Measurements from ENCODE around the gene SDR42E2. TPM values are rescaled to one million over a fixed set of nuclear protein-coding genes. Genes with fewer than 3 reads are reported as not detected.

SDR42E2 gene
- total and polyA plus RNA-seq, 2 of the 8 experiments (the other 6 are each of a cell fraction or from before 2014, with no cell fraction given): 0.08 TPM; not detected in 1

GRCh38 chr16:22213236-22213635, 50.9 kb downstream of the SDR42E2 start:
- H3K4me3 ChIP-seq (ENCODE audit: extremely low read depth in 1 of 4, insufficient read depth in 2 of 4, low read depth in 3 of 4, low read length in 4 of 4): no peak overlapping the region
- H2BK12ac ChIP-seq (ENCODE audit: low read depth, low read length): no peak overlapping the region
- no peaks in the 10 kb centered on the region for H3K27me3 ChIP-seq (replicated peaks in 1 of 4; ENCODE audit: control insufficient read depth in 3 of 4, extremely low read depth in 1 of 4, insufficient read depth in 3 of 4, low read length in 3 of 4)
- H2BK20ac ChIP-seq (ENCODE audit: low read length): no peak overlapping the region
- H4K8ac ChIP-seq (ENCODE audit: extremely low read depth, insufficient read depth, low read length): no peak overlapping the region
- peaks cover 0 to 6% of the 10 kb centered on the region in 2 experiments; a peak in 1 of 4 replicates for H3K9me3 ChIP-seq (ENCODE audit: insufficient read depth in 2 of 2, low read depth in 1 of 2, low read length in 1 of 2)
- H3K23ac ChIP-seq (ENCODE audit: insufficient read length): no peak overlapping the region
- no peak overlapping the region for H2BK5ac ChIP-seq (ENCODE audit: low read depth, low read length)
- H4K91ac ChIP-seq (replicated peaks; ENCODE audit: insufficient read length, low read length): no peak overlapping the region
- no peak overlapping the region for H3K4me2 ChIP-seq (ENCODE audit: insufficient read depth in 1 of 2, low read depth in 2 of 2, low read length in 2 of 2)
- H3K79me1 ChIP-seq (ENCODE audit: low read depth, low read length): peaks cover 5% of the 10 kb centered on the region; the same call in 1 of the 2 replicates
- peaks cover 0 to 36% of the 10 kb centered on the region in 2 experiments; a peak in 2 of 4 replicates for H3K79me2 ChIP-seq (ENCODE audit: control insufficient read depth in 1 of 2, insufficient read depth in 2 of 2, low read length in 2 of 2)
- no peak for DNase-seq (ENCODE audit: low read depth in 1 of 2, low spot score in 2 of 2)
- H4K20me1 ChIP-seq (replicated peaks in 1 of 2; ENCODE audit: control insufficient read depth in 1 of 2, insufficient read depth in 2 of 2, low read length in 2 of 2): peaks cover 0 to 1% of the 10 kb centered on the region in 2 experiments
- WGBS, 2 experiments (ENCODE audit: extremely low coverage in 1 of 2, insufficient coverage in 1 of 2, insufficient read length in 1 of 2, insufficient replicate concordance in 2 of 2, low coverage in 1 of 2, low lambda C conversion rate in 2 of 2, missing lambda C conversion rate in 1 of 2): 66% methylated on average over 4 of the region's 4 CpGs; no CpG with 5 or more reads in 1 of the 2 experiments
- no peak overlapping the region for H3K56ac ChIP-seq (replicated peaks; ENCODE audit: insufficient read length, low read depth, low read length)
- ChIA-PET CTCF (ENCODE audit: partially characterized antibody) (interaction anchor here (0.5 to 11.1 kb wide), 3 partner anchors 12 to 125 kb away, joined by 3 to 66 read pairs (median 4); no protein-coding TSS in a partner anchor), POLR2A (ENCODE audit: partially characterized antibody) (interaction anchor here (1.5 kb wide), 1 partner anchor 12 kb away, joined by 3 read pairs; no protein-coding TSS in a partner anchor)
- H2BK15ac ChIP-seq (ENCODE audit: low read length): no peak overlapping the region
- no peak overlapping the region for H2AFZ ChIP-seq (ENCODE audit: low read length)
- no peaks in the 10 kb centered on the region for H3K4me1 ChIP-seq (replicated peaks in 1 of 4; ENCODE audit: control insufficient read depth in 3 of 4, insufficient read depth in 4 of 4, low read length in 3 of 4)
- no peak overlapping the region for H3K18ac ChIP-seq (ENCODE audit: extremely low read depth, low read length)
- no peak for FAIRE-seq
- no peak overlapping the region for H2AK5ac ChIP-seq (ENCODE audit: low read depth, low read length)
- no peak overlapping the region for H3K4ac ChIP-seq (replicated peaks; ENCODE audit: insufficient read length, low read depth, low read length)
- H3K9ac ChIP-seq (replicated peaks in 1 of 4; ENCODE audit: extremely low read depth in 1 of 4, low read depth in 3 of 4, low read length in 3 of 4): no peak overlapping the region
- H3K36me3 ChIP-seq (ENCODE audit: control insufficient read depth in 2 of 4, insufficient read depth in 4 of 4, low read length in 3 of 4): no peaks in the 10 kb centered on the region; a peak in 1 of 8 replicates
- H4K5ac ChIP-seq (ENCODE audit: insufficient read length, low read depth, low read length): no peak overlapping the region
- H3K14ac ChIP-seq (ENCODE audit: insufficient read length): no peak overlapping the region
- H3K27ac ChIP-seq (ENCODE audit: low read depth, low read length): no peak overlapping the region
- H2BK120ac ChIP-seq (replicated peaks; ENCODE audit: low read depth, low read length): no peak overlapping the region
- no peaks in the 10 kb centered on the region for H3K23me2 ChIP-seq (ENCODE audit: low read depth, low read length)
- TF ChIP-seq RBBP5 (IDR thresholded peaks at IDR 0.05; ENCODE audit: borderline replicate concordance, low read depth, low read length) (no peak), GTF2F1 (IDR thresholded peaks at IDR 0.05; ENCODE audit: borderline replicate concordance, low read depth, low read length) (no peak), MAFK (IDR thresholded peaks at IDR 0.05; ENCODE audit: low read depth, low read length) (no peak), HDAC6 (IDR thresholded peaks at IDR 0.05; ENCODE audit: low read depth, low read length) (no peak), RAD21 (IDR thresholded peaks at IDR 0.05 in 1 of 2, conservative IDR thresholded peaks at IDR 0.05 in 1 of 2; ENCODE audit: low read depth in 2 of 2, low read length in 2 of 2) (no peak), BCL11A (IDR thresholded peaks at IDR 0.05; ENCODE audit: low read depth in 2 of 2, low read length in 2 of 2) (no peak), RXRA (IDR thresholded peaks at IDR 0.05; ENCODE audit: insufficient read depth, low read depth, low read length) (no peak), CREB1 (IDR thresholded peaks at IDR 0.05) (no peak), POLR2AphosphoS5 (IDR thresholded peaks at IDR 0.05; ENCODE audit: low read depth, low read length) (no peak), BRCA1 (IDR thresholded peaks at IDR 0.05; ENCODE audit: low read depth, low read length) (no peak)
- TF ChIP-seq, protein P1, sequence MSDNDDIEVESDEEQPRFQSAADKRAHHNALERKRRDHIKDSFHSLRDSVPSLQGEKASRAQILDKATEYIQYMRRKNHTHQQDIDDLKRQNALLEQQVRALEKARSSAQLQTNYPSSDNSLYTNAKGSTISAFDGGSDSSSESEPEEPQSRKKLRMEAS (IDR thresholded peaks at IDR 0.05): no peak
- TF ChIP-seq, protein P2, sequence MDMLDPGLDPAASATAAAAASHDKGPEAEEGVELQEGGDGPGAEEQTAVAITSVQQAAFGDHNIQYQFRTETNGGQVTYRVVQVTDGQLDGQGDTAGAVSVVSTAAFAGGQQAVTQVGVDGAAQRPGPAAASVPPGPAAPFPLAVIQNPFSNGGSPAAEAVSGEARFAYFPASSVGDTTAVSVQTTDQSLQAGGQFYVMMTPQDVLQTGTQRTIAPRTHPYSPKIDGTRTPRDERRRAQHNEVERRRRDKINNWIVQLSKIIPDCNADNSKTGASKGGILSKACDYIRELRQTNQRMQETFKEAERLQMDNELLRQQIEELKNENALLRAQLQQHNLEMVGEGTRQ (IDR thresholded peaks at IDR 0.05; ENCODE audit: low read length): no peak
